PFSK-1 (cell line): Measurements from ENCODE around the gene CCNYL1.

Experiments
- FOXP2 ChIP-seq: optimal IDR thresholded peaks from 2 replicates; pipeline ENCODE3; 2011; ENCODE audit warnings: borderline replicate concordance, control low read depth, inconsistent platforms; ENCODE audit not compliant: insufficient read depth; ENCODE audit errors: extremely low read length, extremely low read depth
- POLR2AphosphoS5 ChIP-seq: IDR thresholded peaks from 2 replicates; pipeline ENCODE4 v1.6.1; 2012; ENCODE audit warnings: low read depth, mild to moderate bottlenecking, control low read depth, low read length, moderate library complexity
- REST ChIP-seq, 2 experiments: IDR thresholded peaks; 2 replicates each; pipeline versions ENCODE4 v1.6.1 to v1.8.0; 2011 to 2012; ENCODE audit warnings: low read depth in 2 of 2, low read length in 2 of 2, control low read depth in 1 of 2, inconsistent platforms in 1 of 2, mild to moderate bottlenecking in 1 of 2, moderate library complexity in 1 of 2; ENCODE audit not compliant: insufficient read depth in 1 of 2
- SIN3A ChIP-seq: IDR thresholded peaks from 2 replicates; pipeline ENCODE4 v1.6.1; 2012; ENCODE audit warnings: mild to moderate bottlenecking, low read length, moderate library complexity, borderline replicate concordance; ENCODE audit not compliant: insufficient read depth
- TAF1 ChIP-seq: IDR thresholded peaks from 2 replicates; pipeline ENCODE4 v1.6.1; 2012; ENCODE audit warnings: low read length, control low read depth, borderline replicate concordance; ENCODE audit not compliant: insufficient read depth

- TF ChIP-seq SIN3A (no peak), TAF1 (no peak), POLR2AphosphoS5 (no peak), REST (IDR thresholded peaks at IDR 0.05; ENCODE audit: insufficient read depth in 1 of 2, low read depth in 2 of 2, low read length in 2 of 2) (no peak), FOXP2 (no peak)
Measured at GRCh38 chr2:207688597-207688996, 22.8 kb upstream of the CCNYL1 start.
